Left ventricle myocardium inferior (tissue), 1 donor: ENCODE measurements around the gene RIPK4. TPM values are rescaled to one million over a fixed set of nuclear protein-coding genes. Genes with fewer than 3 reads are reported as not detected.

Source experiments
- DNase-seq: peaks from one replicate; pipeline ENCODE4 v3.0.0-alpha.2; 2020
- H3K27ac ChIP-seq: fragments of 200-600 bp; replicated peaks from 2 replicates; pipeline ENCODE4 v1.8.0; 2021
- H3K27me3 ChIP-seq: fragments of 200-600 bp; 2 replicates; pipeline ENCODE4 v1.8.0; 2021; ENCODE audit warnings: low read depth
- H3K36me3 ChIP-seq: fragments of 200-600 bp; 2 replicates; pipeline ENCODE4 v1.8.0; 2021
- H3K4me1 ChIP-seq: fragments of 200-600 bp; 2 replicates; pipeline ENCODE4 v1.8.0; 2021
- H3K4me3 ChIP-seq: fragments of 200-600 bp; 2 replicates; pipeline ENCODE4 v1.8.0; 2021; ENCODE audit warnings: mild to moderate bottlenecking, moderate library complexity
- H3K9me3 ChIP-seq: fragments of 200-600 bp; replicated peaks from 2 replicates; pipeline ENCODE4 v1.8.0; 2021
- CTCF ChIP-seq: fragments of 200-600 bp; IDR thresholded peaks from 2 replicates; pipeline ENCODE4 v1.8.0; 2021; ENCODE audit warnings: antibody characterized with exemption, mild to moderate bottlenecking, borderline replicate concordance
- intact Hi-C: fragments of 100-400 bp; cut with micrococcal nuclease; formaldehyde crosslinking; loops from one replicate; pipeline ENCODE4 v1.11.0; 2022
- total RNA-seq: library from RNA; stranded (reverse); fragmentation: NEBNext Ultra II Directional; extraction: Animal tissue kit (Norgen Biotek cat#: 25700); gene quantifications from one replicate; pipeline ENCODE4 v1.2.1, GENCODE V29; 2021
- donor health status: DM: no; HTN: yes; CAD: no; lungs with severe emphysema.

Gene RIPK4
- total RNA-seq, 1 donor from 2014 or later = 0.11 TPM

- no peak for TF ChIP-seq CTCF
- H3K27me3 ChIP-seq = peaks cover 60% of the 10 kb centered on the region
- no peak for DNase-seq
- no peak overlapping the region for H3K4me3 ChIP-seq
- H3K4me1 ChIP-seq = no peaks in the 10 kb centered on the region
- no peaks in the 10 kb centered on the region for H3K36me3 ChIP-seq
- no peak overlapping the region for H3K27ac ChIP-seq
- peaks cover 18% of the 10 kb centered on the region for H3K9me3 ChIP-seq
- intact Hi-C loops = no loop called here
These were observed 24.6 kb downstream of the RIPK4 start for GRCh38 chr21:41742073-41742875.

- Histone ChIP-seq H3K27ac (no peak overlapping the region), H3K27me3 (peaks cover 60% of the 10 kb centered on the region), H3K4me3 (no peak overlapping the region), H3K9me3 (peaks cover 20% of the 10 kb centered on the region), H3K4me1 (no peaks in the 10 kb centered on the region), H3K36me3 (no peaks in the 10 kb centered on the region)
- no peak for TF ChIP-seq CTCF
- intact Hi-C loops = no loop called here
- no peak for DNase-seq
These were observed 25.4 kb downstream of the RIPK4 start for GRCh38 chr21:41741253-41742072.

GRCh38 chr21:41740604-41741252 is 26.1 kb downstream of the RIPK4 start:
- Histone ChIP-seq H3K36me3 (no peaks in the 10 kb centered on the region), H3K4me1 (no peaks in the 10 kb centered on the region), H3K4me3 (no peak overlapping the region), H3K27ac (no peak overlapping the region), H3K9me3 (peaks cover 20% of the 10 kb centered on the region), H3K27me3 (peaks cover 60% of the 10 kb centered on the region)
- TF ChIP-seq CTCF = no peak
- no peak for DNase-seq
- intact Hi-C loops = no loop called here

GRCh38 chr21:41739936-41740335 is 26.9 kb downstream of the RIPK4 start:
- intact Hi-C loops = no loop called here

More at GRCh38 chr21:41739936-41740335, 26.9 kb downstream of the RIPK4 start:
- DNase-seq = no peak
- TF ChIP-seq CTCF = no peak
- H3K27ac ChIP-seq = no peak overlapping the region
- H3K4me1 ChIP-seq = no peaks in the 10 kb centered on the region
- H3K36me3 ChIP-seq = no peaks in the 10 kb centered on the region
- no peak overlapping the region for H3K4me3 ChIP-seq
- H3K9me3 ChIP-seq = peaks cover 20% of the 10 kb centered on the region
- peaks cover 60% of the 10 kb centered on the region for H3K27me3 ChIP-seq
